Inflammatory macrophage treated with lipopolysaccharide for 4 hours (primary cell): ENCODE results near the gene CMBL.
A peak's percentile ranks its signal among the peaks of the same experiment; 100 is the strongest.

Experiments used
- DNase-seq: peaks from one replicate; pipeline ENCODE4 v3.0.0-alpha.2; 2020

The CMBL gene

DNA sequence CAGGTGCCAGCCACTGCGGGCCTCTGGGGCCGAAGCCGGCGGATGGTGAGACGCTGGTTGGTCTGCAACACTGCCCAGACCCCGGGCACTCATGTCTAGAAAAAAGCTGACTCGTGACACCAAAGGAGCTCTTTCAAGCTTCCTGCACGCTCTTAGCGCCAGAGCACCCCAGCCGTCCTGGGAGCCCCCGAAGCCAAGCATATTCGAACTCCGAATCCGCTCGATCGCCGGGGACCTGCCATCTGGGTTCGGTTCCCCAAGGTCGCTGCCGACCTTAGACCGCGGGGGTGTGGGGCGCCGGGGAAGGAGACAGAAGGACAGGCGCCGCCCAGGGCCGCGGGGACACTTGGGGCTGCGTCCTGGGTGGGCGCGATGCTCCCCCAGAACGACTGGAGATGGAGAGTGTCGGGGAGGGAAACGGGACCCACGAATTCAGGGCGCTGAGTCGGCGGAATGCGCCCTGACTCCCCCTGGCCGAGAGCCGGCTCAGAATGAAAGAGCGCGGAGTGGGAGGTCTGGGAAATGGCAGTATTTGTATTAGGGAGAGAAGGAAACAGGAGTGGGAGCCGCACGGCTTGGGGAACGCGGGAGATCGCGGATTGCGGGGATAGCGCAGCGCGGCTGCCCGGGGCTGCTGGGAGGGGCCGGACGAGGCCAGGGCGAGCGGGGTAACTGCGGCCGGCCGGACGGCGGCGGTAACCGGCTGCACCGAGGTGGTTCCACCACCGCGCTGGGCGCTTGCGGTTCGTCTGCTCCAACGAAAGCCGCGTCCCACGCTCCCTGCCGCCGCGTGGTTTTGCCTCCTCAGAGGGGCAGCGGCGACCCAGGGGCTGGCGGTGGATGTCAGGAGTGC, 25.7 kb upstream of the CMBL start:
- DNase-seq, result peak; percentile 27

DNA sequence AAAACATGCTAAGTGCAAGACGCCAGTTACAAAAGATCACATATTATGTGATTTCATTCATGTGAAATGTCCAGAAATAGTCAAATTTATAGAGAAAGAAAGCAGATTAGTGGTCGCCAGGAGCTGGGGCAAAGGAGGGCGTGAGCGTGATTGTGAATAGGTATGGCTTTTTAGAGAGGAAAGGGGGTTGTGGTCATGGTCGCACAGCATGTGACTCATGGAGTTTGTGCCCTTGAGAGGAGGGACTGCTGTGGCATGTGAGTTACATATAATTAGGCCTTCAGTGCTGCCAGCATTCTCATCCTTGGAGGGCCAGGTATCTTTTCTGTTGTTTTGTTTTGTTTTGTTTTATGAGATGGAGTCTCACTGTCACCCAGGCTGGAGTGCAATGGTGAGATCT, 24.6 kb upstream of the CMBL start:
- no peak for DNase-seq

DNA sequence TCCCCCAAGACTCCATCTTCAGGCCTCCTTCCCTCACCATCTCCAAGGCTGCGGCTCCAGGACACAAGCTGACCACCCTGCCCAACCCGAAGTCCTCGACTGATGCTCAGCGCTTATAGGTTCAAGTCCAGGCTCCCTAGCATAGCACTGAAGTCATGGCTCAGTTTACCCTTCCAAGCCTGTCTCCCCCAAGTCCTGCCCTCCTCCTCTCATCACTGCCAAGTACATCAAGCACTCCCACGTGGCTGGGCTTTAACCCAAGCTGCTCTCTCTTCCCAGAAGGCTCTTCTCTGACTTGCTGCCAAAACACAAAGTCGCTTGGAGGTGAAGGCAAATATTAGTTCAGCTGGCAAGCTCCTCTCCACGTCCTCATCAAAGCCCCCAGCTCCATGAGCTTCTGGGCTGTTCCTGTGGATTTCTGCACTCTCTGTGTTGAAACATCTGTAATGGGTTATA, 23.7 kb upstream of the CMBL start:
- DNase-seq, result no peak

DNA sequence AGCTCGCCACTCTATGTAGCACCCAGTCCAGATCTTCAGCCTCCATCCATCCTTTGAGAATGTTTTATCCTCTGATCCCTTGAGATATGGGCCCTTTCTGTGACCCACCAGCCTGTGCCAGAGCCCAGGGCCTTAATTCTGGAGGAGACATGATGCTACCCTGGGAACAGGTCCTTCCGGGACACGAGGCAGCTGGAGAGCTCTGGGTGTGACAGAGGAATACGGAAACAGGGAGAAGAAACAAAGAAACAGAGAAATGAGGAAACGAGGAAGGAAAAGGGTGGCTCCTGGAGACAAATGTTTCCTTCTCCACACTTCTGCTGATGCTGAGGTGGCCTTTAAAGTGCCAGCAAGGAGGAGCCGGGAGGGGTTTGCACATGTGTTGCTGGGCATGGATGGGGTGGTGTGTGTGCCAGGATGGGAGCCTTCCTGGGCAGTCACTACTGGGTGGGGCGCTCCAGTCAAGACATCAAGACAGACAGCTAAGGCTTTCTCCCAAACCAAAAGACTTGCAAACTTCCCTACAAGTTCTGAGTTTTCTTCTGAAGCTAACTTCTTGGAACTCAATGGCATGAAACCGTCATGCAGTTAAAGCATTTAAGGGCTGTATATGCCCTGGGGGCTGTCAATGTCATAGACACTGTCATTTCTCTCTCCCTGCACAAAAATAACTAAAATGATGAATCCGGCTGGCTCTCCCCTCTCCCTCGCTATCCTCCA, 23.0 kb upstream of the CMBL start:
- no peak for DNase-seq

DNA sequence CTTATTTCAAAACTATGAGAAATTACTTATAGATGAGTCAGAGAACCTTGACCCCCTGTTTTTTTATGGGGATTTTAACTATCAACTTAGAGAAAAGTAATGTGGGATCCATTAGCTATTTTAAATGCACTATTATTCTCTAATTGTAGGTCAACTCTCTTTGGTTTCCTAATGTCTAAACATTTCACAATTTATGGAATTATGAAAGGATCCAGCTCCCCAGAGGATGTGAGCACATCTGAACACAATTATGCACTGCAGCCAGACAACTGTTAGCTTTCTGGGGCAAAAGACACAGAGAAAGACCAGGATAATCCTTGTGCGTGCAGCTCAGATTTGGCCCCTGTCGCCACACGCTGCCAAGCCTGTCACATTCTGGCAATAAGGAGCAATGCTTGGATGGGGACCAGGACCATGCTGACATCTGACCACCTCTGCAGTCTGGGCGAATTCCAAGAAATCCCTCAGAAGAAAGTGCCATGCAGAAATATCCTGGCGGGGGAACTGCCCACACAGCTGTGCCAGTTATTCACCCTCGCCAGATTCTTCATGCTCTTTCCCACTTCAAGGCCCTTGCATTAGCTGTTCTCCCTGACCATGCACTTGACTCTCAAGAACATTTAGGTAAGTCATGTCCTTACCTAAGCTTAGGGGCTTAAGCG, 22.2 kb upstream of the CMBL start:
- no peak for DNase-seq

DNA sequence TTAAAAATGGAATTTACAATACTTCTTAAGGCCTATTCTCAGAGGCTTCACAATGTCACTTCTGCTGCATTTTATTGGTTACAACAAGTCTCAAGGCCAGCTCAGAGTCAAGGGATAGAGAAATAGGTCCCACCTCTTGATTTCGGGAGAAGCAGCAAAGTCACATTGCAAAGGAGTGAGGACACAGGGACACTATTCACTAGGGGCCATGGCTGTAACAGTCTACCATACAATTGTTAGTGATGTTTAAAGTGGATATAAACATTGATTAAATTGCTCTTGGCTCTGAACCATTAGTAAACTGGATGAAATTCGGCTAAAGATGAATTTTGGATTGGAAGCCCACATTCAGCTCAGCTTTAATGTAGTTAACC, 21.7 kb upstream of the CMBL start:
- no peak for DNase-seq

DNA sequence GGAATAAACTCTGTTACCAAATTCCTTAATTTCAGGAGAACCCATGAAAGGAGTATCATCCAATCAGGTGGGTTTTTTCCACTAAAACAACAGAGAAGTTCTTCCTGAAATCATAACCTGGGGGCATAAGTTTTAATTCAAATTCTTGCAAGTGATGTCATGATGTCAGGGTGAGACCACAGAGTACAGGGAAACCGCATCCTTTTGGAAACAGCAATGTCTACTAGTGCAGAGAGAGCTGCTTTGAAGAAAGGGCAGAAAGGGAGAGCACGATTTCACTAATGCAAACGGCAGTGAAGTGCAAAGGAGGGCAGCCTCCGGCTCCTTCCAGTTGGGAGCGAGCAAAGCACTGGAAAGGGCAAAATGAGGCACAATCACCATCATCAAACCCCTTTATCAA, 20.6 kb upstream of the CMBL start:
- DNase-seq, result no peak

DNA sequence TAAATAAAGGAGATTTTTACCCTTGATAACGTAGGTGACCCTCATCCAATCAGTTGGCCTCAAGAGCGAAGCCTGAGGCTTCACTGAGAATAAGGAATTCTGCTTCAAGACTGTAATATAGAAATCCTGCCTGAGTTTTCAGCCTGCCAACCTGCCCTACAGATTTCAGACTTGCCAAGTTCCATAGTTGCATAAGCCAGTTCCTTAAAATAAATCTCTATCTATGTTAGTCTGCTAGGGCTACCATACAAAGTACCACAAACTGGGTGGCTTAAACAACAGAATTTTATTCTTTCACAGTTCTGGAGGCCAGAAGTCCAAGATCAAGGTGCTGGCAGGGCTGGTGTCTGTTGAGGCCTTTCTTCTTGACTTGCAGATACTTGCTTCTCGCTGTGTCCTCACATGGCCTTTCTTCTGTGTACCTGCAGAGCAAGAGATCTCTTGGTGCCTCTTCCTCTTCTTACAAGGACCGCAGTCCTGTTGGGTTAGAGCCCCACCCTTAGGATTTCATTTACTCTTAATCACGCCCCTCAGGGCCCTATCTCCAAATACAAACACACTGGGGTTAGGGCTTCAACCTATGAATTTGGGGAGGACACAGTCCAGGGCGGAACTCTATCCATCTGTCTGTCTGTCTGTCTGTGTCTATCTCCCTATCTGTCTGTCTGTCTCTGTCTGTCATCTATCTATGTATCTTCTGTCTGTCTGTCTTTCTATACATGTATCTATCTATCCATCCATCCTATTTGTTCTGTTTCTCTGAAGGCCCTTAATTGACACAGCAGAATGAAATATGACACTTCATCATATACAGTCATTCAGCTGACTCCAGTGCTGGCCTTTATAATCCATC, 17.0 kb upstream of the CMBL start:
- no peak for DNase-seq

DNA sequence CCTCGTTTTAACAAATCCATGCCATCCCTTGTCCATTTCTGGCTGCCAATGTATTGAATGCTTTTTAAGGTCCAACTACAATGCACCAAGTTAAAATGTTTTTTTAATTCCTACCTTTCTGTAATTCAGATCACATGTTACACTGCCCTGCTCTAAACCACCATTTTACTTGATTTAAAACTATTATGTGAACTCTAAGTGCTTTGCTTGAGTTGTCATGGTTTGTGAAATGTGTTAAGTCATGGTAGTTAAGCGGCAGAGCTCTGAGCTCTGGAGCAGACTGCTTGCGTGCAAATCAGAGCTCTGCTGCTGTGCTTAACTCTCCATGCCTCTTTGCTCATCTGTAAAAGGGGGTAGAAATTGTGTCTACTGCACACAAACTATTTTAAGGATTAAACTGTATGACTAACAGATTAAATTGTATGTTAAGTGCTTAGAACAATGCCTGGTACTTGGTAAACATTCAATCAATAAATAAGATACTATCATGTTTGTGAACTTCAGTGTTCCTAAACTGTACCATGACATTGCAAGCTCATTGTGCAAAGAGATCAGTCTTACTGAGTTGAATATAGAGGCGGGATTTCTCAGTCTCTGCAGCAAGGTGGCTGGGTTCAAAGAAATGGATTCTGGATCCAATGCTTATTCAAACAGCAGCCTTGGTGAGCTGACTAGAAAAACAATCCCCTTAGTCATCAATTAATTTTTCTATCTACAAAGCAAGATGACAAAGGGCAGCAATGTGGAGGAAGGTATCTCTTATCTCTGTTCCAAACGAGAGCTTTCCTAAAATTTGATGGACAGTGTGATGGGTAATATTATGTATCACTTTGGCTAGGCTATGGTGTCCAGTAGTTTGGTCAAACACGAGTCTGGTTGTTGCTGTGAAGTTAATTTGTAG, 16.1 kb upstream of the CMBL start:
- DNase-seq, result no peak

DNA sequence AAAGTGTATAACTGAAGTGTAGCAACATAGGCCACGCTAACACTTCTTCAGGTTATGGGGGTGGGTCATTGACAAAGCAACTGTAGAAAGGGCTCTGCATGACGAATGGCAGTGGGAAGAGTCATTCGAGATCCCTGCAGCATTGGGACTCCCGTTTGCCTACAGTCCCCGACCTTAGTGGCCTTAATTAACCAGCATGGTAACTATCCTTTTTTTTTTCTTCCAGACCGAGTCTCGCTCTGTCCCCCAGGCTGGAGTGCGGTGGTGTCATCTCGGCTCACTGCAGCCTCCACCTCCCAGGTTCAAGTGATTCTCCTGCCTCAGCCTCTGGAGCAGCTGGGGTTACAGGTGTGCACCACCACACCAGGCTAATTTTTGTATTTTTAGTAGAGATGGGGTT, 14.2 kb upstream of the CMBL start:
- no peak for DNase-seq

DNA sequence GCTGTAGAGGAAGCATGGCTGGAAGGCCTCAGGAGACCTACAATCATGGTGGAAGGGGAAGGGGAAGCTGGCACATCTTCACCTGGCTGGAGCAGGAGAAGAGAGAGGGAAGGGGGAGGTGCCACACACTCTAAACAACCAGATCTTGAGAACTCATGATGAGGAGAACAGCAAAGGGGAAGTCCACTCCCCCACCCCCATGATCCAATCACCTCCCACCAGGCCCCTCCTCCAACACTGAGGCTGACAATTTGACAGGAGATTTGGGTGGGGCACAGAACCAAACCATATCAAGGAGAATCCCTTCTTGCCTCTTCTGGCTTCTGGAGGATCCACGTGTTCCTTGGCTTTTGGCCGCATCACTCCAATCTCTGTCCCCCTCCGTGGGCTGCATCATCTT, 13.1 kb upstream of the CMBL start:
- no peak for DNase-seq

DNA sequence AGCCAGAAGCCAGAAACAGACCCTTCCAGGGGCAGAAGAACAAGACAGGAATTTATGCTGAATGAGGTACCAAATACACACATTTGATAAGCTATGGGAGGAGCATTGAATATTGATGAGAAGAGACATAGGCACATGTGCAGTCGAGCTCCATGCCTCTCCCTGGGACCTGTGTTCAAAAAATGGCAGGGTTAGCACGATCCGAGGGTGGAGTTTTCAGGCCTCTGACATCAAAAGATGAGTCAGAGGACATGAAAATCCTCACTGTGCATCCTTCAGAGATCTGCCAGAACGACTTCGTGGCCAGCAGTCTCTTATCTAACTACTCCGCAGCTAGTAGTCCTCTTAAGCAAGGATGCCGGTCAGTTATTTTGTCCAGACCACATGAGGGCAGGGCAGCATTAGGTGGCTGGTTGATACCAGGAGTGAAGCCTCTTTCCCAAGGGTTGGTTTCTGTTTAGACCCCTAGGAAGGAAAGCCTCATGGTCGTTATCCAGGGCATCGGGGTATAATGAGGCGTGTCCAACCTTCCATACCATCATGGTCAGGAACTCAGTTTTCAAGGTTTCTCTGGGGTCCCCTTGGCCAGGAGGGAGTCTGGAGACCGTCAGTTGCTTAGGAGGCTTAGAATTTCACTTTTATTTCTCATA, 11.6 kb upstream of the CMBL start:
- no peak for DNase-seq

DNA sequence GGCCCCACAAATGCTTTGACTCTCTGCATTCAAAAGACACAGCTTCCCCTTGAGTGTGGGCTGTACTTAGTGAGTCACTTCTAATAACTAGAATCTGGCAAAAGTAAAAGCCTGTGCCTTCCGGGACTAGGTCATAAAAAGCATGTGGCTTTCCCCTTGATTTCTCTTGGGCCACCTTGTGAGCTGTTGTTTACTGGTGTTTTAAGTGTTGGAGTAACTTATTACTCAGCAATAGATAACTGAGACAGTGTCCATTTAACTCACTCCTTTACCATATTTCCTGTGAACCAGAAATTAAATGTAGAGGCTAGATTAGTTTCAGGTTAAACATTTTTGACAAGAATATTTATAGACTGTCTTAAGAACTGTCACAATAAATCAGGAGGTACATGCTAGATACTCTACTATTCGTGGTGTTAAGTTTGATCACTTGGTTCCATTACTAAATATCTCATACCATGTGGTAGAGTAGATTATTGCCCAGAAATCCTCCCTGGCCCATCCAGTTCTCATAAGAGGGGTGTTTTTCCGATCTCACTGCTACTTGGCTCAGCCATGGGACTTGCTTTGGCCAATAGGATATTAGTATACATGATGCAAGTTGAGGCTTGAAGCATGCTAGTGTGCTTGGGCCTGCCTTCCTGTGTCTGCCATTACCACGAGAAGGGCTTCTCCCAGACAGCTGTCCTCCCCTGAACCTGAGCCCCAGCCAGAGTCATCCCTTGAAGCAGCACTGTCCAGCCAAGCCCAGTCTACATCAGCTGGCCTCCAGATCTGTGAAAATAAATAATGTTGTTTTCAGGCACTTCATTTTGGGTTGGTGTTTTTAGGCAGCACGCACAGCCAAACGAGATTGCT, 10.4 kb upstream of the CMBL start:
- peak; percentile 37 for DNase-seq

DNA sequence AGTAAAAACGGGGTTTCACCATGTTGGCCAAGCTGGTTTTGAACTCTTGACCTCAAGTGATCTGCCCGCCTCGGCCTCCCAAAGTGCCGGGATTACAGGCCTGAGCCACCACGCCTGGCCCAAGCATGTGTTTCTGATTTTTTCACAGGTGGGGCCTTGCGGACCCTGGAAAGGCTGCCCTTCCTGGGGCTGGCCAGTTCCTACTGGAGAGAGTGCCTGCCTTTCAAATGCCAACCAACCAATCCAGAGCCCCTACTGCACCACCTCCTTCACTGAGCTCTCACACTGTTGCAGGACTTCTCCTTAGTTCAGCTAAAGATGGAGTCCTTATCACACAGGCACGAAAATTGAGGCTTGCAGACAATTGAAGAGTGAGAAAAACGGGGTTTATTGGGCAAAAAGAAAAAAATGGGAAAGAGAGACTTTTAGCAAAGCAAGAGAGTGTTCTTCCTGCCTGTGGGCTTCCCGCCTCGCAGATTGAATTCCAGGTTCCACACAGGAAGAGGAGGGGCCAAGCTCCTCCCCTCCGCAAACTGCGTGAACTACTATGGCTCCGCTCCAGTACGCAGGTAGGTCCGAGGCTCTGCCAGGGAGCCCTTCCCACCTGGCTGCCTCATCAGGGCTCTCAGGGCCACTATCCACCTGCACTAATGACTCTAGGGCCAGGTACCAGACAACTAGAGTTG, 8.3 kb upstream of the CMBL start:
- no peak for DNase-seq

DNA sequence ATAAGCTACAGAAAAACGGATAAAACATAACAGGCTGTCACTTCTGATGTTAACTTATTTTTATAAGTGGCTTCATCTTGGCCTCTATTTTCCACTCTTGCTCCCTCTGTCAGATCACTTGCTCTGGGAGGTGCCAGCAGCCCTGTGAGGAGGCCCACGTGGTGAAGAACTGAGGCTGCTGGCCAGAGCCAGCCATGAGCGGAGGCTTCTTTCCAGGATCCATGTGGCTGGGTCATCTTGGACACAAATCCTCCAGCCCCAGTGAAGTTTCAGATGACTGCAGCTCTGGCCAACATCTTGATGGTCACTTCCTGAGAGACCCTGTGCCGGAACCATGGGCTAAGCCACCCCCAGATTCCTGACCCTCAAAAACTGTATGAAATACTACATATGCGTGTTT, 7.5 kb upstream of the CMBL start:
- no peak for DNase-seq

DNA sequence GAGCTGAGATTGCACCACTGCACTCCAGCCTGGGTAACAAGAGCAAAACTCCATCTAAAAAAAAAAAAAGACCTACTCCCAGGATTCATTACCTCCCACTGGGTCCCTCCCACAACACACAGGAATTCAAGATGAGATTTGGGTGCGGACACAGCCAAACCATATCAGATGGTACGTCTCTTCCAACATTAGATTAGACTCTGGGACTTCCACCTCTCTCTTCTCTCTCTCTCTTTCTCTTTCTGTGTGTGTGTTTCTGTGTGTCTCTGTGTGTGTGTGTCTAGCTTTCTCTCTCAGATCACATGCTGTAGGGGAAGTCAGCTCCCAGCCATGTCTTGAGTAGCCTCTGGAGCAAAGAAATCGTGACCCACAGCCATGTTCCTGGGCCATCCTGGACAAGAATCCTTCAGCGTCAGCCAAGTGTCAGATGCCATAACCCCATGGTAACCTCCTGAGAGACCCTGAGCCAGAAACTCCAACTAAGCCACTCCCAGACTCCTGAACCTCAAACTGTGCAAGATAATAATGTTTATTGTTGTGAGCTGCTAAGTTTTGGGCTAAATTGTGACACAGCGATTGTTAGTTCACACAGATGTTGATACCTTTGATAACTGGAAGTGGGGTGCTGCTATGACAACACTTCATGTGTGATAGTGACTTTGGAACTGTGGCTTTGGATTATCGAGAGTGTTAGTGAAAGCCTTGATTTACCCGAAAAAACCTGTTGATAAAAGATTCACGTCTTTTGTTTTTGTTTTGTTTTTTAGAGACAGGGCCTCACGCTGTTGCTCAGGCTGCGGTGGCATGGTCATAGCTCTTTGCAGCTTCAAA, 4.1 kb upstream of the CMBL start:
- peak; percentile 25 for DNase-seq

DNA sequence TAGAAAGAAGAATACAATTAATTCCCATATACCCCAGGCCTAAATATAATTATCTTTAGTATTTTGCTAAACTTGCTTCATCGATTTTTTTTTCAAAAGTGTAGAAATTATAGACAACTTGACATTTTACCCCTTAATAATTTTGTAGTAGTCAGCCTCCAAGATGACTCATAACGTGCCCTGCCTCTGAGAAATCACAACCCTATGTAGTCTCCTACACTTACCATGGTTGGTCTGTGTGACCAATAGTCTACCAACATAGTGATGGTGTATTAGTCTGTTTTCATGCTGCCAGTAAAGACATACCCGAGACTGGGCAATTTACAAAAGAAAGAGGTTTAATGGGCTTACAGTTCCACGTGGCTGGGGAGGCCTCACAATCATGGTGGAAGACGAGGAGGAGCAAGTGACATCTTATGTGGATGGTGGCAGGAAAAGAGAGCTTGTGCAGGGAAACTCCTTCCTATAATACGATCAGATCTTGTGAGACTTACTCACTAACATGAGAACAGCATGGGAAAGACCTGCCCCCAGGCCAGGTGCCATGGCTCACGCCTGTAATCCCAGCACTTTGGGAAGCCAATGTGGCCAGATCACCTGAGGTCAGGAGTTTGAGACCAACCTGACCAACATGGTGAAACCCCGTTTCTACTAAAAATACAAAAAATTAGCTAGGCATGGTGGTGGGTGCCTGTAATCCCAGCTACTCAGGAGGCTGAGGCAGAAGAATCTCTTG, 3.3 kb upstream of the CMBL start:
- DNase-seq, result peak; percentile 22
